ENCODE data around the gene SARNP. TPM values are rescaled to one million over a fixed set of nuclear protein-coding genes. Genes with fewer than 3 reads are reported as not detected.

Gene SARNP
- total RNA-seq, 1 experiment from 2014 or later: 137 TPM

DNA sequence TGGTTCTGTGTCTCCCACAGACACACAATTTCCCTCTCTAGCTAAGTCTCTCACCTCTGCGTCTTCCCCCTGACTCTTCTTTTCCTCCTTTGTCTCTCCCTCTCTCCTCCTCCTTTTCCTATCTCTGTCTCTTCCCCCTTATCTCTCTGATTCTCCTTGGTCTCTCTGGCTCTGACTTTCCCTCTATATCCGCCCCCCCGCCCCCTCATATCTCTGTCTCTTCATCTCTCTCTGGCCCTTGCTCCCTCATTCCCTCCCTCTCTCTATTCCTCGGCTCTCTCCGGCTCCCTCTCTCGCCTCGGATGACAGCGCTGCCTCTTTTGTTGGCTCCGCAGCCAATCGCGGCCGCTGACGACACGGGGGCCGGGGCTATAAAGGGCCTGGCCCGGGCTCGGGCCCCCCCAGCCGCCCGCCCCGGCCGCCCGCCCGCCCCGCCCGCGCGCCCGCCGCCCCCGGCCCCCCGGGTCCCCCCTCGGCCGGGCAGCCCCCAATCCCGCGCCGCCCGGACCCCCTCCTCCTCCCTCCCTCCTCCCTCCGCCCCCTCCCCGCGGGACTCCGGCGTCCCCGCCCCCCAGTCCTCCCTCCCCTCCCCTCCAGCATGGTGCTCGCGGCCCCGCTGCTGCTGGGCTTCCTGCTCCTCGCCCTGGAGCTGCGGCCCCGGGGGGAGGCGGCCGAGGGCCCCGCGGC is 74.7 kb downstream of the SARNP start, which contains the start of gene GDF11:
Gene GDF11 (plus strand): TSS at position 404 of the 687 bp plus-strand sequence. CDS start 195 bp downstream, at position 599.
- DNase-seq (ENCODE audit: low read depth): peak; percentile 71

DNA sequence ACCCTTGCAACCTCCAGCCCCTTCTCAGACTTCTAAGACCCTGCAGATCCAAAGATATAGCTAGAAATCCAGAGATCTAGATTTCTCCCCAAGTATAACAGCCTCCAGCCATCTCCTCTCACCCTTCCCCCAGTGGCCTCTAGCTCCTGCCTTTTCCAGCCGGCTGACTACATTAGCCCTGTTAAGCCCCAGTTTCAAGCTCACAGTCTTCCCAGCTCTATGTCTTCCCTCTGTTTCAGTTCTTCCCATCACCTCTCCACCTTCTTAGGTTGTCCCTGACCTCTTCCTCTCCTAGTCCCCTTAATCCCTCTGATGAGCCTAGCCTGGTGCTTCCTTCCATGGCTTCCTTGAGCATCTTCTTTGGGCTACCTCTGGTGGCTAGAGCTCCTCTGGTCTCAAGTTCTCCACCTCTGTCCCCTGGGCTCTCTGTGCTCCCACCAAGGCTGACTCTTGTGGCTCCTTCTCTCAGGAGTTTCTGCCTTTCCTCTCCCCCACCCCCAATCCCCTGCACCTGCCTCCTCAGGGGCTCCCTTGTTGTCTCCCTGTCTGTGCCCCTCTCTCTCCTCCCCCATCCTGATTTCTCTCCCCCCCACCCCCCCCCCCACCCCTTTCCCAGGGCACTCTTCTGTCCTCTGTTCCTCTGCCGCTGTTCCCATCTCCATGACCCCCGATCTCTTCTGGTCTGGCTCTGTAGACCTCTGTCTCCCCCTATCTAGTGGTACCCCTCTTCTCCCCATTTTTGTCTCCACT is 75.4 kb downstream of the SARNP start:
- DNase-seq (ENCODE audit: low read depth): no peak

- DNase-seq (ENCODE audit: low read depth): no peak
These were observed 78.5 kb downstream of the SARNP start for GRCh38 chr12:55739025-55739378.

DNA sequence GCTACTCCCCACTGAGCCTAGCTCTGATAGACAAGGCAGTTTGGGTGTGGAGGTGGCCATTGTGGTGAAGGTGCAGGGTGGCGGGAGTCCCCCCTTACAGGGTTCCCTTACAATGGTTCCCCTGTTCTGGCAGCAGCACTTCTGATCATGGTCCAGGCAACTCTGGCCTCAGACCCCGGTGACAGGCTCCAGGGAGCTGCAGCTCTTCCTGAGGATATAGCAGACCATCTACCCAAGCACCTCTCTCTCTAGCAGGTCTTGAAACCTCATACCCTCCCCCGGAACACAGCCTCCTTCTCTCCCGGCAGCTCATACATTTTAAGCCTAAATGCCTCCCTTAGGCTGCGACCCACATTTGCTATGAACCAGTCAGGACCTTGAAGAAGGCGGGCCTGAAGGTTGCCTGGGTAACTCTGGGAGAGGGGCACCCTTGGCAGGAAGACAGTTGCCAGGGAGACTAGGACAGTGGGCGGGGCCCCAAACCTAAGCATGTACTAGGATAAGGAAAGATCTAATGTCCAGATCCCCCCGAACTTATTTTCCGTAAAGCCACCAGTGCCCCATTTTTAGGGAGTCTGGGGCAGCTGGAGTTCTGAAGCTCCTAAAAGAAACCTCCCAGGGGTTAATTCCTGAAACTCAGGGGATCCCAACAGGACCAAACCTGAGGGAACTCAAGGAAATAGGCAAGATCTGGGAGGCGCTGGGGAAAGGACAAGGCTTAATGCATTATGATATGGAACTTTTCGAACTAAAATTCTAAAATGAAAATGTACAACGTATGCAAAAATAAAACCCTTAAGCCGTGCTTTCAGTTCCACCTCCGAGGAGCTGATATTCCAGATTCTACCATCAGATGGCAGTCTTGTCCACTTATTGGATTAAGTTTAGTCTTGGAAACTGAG is 79.2 kb downstream of the SARNP start:
- peak; percentile 87 for DNase-seq (ENCODE audit: low read depth)

- DNase-seq (ENCODE audit: low read depth): no peak
These were observed 79.9 kb downstream of the SARNP start for GRCh38 chr12:55737581-55738122.

DNA sequence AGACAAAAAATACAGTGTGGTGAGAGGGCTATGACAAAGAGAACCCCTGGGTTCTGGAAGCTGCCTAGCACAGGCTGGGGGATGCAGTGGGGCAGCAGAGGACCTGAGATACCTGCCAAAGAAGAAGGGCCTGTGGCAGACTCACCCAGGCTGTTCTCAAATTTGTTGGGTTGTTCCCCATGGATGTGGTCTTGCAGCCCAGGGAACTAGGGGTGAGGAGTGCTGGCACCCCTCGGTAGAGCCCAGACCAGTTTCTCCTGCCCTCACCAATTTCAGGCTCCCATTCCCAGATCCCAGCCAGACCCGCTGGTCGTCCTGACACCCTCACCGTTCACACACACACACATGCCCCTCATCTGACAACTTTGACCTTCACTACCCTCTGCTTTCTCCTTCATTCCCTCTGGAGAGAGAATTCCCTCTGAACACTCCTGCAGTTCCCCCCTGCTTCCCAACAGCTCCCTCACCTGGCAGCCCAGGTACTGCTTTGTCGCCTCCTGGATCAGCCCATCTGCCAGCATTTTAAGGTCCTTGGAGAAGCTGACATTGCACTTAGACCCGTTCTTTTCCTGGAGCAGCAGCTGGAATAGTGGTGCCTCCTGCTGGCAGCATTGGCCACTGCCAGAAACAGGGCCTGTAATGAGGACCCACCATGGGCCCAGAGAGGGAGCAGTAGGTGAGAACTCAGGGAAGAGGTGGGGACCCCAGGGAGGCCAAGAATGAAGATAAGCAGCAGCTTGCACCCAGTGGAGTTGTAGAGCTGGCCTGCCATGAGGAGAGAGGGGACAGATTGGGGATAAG is 80.5 kb downstream of the SARNP start:
- DNase-seq (ENCODE audit: low read depth): peak; percentile 69

DNA sequence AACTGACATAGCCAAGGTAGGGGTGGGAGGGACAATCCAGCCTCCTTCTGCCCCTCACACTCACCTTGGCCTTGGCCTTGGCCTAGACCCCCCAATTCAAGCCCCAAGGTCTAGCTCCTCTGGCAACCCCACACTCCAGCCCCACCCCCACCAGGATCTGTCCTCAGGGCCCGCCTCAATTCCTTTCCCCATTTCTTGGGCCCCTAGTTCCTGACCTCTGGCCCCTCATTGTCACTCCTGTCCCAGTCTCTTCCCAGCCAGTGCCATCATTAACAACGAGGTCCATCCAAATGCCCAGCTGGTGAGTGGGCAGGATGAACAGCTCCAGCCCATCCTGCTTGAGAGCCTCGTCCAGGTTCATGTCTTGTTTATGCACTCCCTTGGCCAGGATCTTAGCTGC is 81.4 kb downstream of the SARNP start:
- no peak for DNase-seq (ENCODE audit: low read depth)

DNA sequence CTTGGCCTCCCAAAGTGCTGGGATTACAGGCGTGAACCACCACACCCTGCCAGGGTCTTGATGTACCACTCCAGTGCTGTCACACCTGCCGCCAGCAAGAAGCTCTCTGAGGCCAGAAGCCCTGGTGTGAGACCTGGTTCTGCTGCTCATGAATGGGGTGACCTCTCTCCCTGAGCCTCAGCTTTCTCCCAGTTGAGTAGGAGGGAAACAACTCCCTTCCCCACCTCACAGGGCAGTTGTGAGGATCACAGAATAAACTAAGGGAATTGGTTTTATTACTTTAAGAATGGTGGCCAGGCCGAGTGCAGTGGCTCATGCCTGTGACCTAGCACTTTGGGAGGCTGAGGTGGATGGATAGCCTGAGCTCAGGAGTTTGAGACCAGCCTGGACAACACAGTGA is 82.9 kb downstream of the SARNP start:
- no peak for DNase-seq (ENCODE audit: low read depth)

GRCh38 chr12:55733858-55734257 is 83.7 kb downstream of the SARNP start:
- DNase-seq (ENCODE audit: low read depth): no peak

GRCh38 chr12:55733021-55733555 is 84.4 kb downstream of the SARNP start:
- DNase-seq (ENCODE audit: low read depth): no peak

GRCh38 chr12:55732288-55732687 is 85.2 kb downstream of the SARNP start:
- no peak for DNase-seq (ENCODE audit: low read depth)

DNA sequence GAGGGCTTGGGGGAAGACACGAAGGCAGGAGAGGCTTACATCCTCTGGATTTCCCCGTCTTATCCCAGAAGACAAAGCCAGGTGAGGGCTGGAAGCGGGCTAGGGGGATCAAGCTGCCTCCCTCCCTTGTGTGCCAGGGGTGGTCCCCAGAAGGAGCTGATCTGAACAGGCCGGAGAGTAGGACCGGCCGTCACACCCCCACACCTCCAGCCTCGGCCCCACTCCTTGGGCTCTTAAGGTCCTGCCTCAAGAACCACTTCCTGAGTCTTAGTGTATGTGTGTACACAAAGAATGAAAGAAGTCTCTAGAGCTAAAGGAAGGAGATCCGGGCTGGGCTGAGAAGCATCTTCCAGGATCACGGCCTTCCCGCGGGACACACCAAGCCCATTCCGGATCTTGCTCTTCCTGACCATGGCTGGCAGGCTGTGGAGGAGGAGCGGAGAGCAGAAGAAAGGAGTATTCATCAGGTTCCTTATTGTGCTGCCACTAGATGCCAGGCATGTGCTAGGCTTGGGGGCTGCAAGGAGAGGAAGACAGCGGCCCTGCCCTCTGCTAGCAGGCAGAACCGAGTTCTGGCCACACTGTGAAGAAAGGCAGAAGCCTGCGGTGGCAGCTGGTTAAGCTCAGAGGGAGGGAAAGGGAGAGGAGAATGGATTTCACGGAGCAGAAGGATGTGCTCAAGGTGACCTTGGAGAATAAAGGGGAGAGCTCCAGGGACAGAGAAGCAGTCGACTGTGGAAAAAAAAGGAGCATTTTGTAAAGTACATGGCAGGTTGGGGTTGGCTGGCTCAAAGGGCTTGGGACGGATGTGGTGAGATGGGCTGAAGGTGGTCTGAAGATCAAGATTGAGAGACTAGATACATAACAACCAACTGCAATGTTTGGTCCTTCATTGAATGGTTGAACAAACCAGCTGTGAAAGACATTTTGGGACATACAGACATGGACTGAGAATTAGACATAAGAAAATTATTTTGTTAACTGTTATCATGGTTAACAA is 87.4 kb downstream of the SARNP start:
- peak; percentile 71 for DNase-seq (ENCODE audit: low read depth)

DNA sequence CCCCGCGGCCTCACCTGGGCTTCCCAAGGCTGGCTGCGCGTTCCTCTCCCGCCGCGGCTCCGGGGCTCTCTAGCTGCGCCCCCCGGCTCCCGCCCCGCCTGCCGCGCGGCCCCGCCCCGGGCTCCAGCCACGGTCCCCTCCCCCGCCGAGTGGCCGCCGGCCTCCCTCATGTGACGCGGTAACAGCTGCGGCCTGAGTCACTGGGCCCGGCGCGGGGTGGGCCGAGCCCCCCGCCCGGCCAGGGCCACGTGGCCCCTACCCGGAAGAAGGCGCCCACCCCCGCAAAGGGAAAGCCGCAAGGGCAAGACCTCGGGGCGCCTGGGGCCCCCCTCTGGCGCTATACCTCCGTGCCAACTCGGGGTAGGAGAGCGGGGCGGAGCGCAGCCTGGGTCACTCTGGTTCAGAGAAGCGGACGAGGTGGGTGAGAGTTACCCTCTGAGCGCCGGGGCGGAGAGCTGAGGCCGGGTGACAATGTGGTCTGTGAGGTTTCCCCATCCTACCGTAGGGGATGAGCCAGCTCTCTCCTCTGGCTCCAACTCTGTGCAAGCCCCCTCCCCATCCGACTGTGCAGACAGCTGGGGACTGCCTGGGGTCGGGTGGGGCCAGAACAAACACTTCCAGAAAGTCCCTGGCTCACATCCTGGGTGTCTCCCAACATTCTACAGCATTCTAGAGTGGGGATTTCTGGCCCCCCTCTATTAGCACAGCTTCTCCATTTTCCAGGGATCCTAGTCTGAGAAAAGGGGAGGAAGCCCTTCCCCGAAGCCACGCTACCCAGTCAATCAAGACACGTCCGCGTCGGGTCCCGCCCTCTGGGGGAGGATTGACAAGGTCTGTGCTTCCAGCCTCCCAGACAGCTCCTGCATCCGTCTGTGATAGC is 88.3 kb downstream of the SARNP start, which contains the start of gene CD63:
Gene CD63 (minus strand): TSS at position 71 of the 880 bp plus-strand sequence. CDS start 668 bp downstream, outside the sequence.
- peak; percentile 93 for DNase-seq (ENCODE audit: low read depth)

GRCh38 chr12:55728186-55728938 is 89.2 kb downstream of the SARNP start:
- DNase-seq (ENCODE audit: low read depth): peak; percentile 79

DNA sequence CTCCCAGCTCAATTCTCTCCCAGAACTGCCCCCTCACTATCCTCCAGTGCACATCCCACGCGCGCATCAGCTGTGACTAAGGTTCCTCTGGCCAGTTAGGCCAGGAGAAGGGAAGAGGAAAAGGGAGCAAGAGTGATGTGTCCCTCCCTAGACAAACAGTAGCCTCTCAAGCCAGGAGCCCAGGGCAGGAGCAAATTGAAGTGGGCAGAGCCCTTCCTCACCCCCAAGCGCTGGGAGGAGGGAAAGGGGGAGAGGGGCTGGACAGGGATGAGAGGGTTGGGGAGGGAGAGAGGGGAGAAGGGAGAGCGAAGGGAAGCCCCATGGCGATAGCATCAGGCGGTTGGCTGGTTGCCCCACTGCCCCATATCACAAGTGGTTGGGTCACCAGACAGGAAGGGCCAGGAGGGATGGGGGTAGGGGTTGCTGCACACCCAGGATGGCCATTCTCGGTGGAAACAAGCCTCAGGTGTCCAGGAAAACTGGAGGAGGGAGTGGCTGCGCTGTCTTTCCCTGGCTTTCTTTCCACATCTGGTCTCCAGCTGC is 89.8 kb downstream of the SARNP start:
- DNase-seq (ENCODE audit: low read depth): peak; percentile 93

DNA sequence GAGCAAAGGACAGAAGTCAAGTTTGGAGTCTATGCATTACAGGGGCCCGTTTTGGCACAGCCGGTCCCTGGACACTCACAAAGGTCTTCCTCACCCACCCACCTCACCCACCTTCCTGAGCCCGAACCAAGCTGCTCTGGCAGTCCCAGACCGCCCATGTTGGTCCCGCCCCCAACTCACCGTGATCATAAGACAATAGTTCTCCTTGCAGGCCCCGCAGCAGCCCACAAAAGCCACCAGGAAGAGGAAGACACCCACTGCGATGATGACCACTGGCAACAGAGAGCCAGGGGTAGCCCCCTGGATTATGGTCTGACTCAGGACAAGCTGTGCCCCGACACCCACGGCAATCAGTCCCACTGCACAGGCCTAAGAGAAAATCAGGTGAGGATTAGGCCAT is 90.6 kb downstream of the SARNP start:
- no peak for DNase-seq (ENCODE audit: low read depth)

DNA sequence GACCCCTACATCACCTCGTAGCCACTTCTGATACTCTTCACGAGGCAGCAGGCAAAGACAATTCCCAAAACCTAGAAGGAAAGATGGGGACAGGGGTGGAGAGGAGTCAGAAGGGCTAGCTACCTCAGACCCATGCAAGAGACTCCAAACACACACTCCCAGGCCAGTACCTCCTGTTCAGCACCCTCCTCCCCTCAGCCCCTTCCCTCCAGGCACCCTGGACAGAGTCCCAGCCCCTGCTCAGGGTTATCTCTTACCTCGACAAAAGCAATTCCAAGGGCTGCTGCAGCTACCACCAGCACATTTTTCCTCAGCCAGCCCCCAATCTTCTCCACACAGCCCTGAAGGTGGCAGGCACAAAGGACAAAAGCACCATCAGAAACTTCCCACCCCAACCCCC is 92.0 kb downstream of the SARNP start:
- DNase-seq (ENCODE audit: low read depth): no peak
